Gastroesophageal sphincter (tissue), 4 donors: ENCODE data around the gene MAN1A1. TPM values are rescaled to one million over a fixed set of nuclear protein-coding genes. Genes with fewer than 3 reads are reported as not detected.
"Not testable (repeated sequence)": the region's sequence is repeated elsewhere in the genome, so short reads cannot be mapped to it uniquely, and the experiment has no call there.

Source experiments
- ATAC-seq: fragments of 150-250 bp; one replicate; pipeline ENCODE4 v1.9.1; 2016; ENCODE audit warnings: mild to moderate bottlenecking, moderate library complexity
- H3K27ac ChIP-seq, 4 donors: fragments of 200-600 bp; sonication (generic) in 3 of 4; 1 replicate in 3 of 4; 2 replicates in 1 of 4; pipeline ENCODE4 v1.5.1; 2016 to 2019
- H3K27me3 ChIP-seq: fragments of 200-600 bp; sonication (generic); one replicate; pipeline ENCODE4 v1.5.1; 2019
- H3K36me3 ChIP-seq, 2 donors: fragments of 200-600 bp; sonication (generic); one replicate each; pipeline ENCODE4 v1.5.1; 2019; ENCODE audit warnings: control low read depth in 1 of 2
- H3K4me1 ChIP-seq, 3 donors: fragments of 200-600 bp; sonication (generic); 1 replicate in 2 of 3; 2 replicates in 1 of 3; pipeline ENCODE4 v1.5.1; 2016 to 2019; ENCODE audit warnings: control low read depth in 2 of 3
- H3K4me3 ChIP-seq, 2 donors: fragments of 200-600 bp; sonication (generic); one replicate each; pipeline ENCODE4 v1.5.1; 2019; ENCODE audit warnings: mild to moderate bottlenecking in 1 of 2, moderate library complexity in 1 of 2
- H3K9me3 ChIP-seq, 3 donors: fragments of 200-600 bp; sonication (generic); one replicate each; pipeline ENCODE4 v1.5.1; 2017 to 2019; ENCODE audit warnings: control low read depth in 2 of 3
- CTCF ChIP-seq, 4 experiments: fragments of 200-600 bp in 2 of 4; fragments of 450-650 bp in 2 of 4; sonication (generic) in 1 of 4; IDR thresholded peaks; one replicate each; pipeline ENCODE4 v1.5.1; 2017 to 2019; ENCODE audit warnings: antibody characterized with exemption in 4 of 4, mild to moderate bottlenecking in 2 of 4, moderate library complexity in 2 of 4
- EP300 ChIP-seq: sonication (generic); formaldehyde crosslinking; IDR thresholded peaks from one replicate; pipeline ENCODE4 v1.6.1; 2017; ENCODE audit warnings: antibody characterized with exemption, mild to moderate bottlenecking
- POLR2A ChIP-seq, 2 donors: fragments of 450-650 bp; IDR thresholded peaks; one replicate each; pipeline ENCODE4 v1.6.1; 2017; ENCODE audit warnings: antibody characterized with exemption in 2 of 2, mild to moderate bottlenecking in 2 of 2, moderate library complexity in 1 of 2
- POLR2AphosphoS5 ChIP-seq: sonication (generic); formaldehyde crosslinking; IDR thresholded peaks from one replicate; pipeline ENCODE4 v1.6.1; 2017; ENCODE audit warnings: antibody characterized with exemption
- WGBS, 2 donors: methylation state at CpG; one replicate each; pipeline ENCODE4 v1.1.5; 2018; ENCODE audit warnings: low coverage in 1 of 2; 5-methylcytosine and 5-hydroxymethylcytosine counted together
- total RNA-seq, 4 donors: library from RNA; depleted of rRNA; stranded (reverse); fragments of >200 nt; gene quantifications; one replicate each; pipeline ENCODE4 v1.1.0, GENCODE V29; 2016

MAN1A1 gene
- total RNA-seq, 4 donors from 2014 or later: 73.3 to 177 (median 110) TPM

GRCh38 chr6:119379809-119380208, 30.2 kb upstream of the MAN1A1 start:
- no peaks in the 10 kb centered on the region for H3K27me3 ChIP-seq
- no peaks in the 10 kb centered on the region for H3K4me1 ChIP-seq
- no peak for ATAC-seq
- H3K27ac ChIP-seq: no peak overlapping the region
- no peak overlapping the region for H3K4me3 ChIP-seq
- no peaks in the 10 kb centered on the region for H3K36me3 ChIP-seq
- TF ChIP-seq POLR2AphosphoS5: no peak
- TF ChIP-seq CTCF (IDR thresholded peaks at IDR 0.05): no peak
- TF ChIP-seq EP300: no peak
- no peak for TF ChIP-seq POLR2A (IDR thresholded peaks at IDR 0.05)
- peaks cover 0 to 12% (median 0%) of the 10 kb centered on the region in 3 donors for H3K9me3 ChIP-seq

- WGBS, 2 donors: 100% methylated on average over 1 of the region's 1 CpG; no CpG with 5 or more reads in 1 of the 2 donors
- H3K36me3 ChIP-seq, H3K27ac ChIP-seq, H3K4me3 ChIP-seq, H3K4me1 ChIP-seq, ATAC-seq, H3K27me3 ChIP-seq: not testable (repeated sequence)
- H3K9me3 ChIP-seq: peaks cover 0 to 20% (median 0%) of the 10 kb centered on the region in 3 donors
These were observed 27.5 kb upstream of the MAN1A1 start for GRCh38 chr6:119377043-119377442.

GRCh38 chr6:119370080-119370479, 20.5 kb upstream of the MAN1A1 start:
- no peaks in the 10 kb centered on the region for H3K4me1 ChIP-seq
- no peak for ATAC-seq
- H3K27me3 ChIP-seq: no peaks in the 10 kb centered on the region
- peaks cover 0 to under 1% of the 10 kb centered on the region in 2 donors for H3K36me3 ChIP-seq
- H3K27ac ChIP-seq: no peak overlapping the region
- no peak overlapping the region for H3K4me3 ChIP-seq
- peaks cover 0 to 8% (median 0%) of the 10 kb centered on the region in 3 donors for H3K9me3 ChIP-seq
- 90 to 100% methylated on average over 1 to 3 of the region's 3 CpGs for WGBS, 2 donors
- no peak for TF ChIP-seq CTCF (IDR thresholded peaks at IDR 0.05)
- no peak for TF ChIP-seq POLR2AphosphoS5
- TF ChIP-seq EP300: no peak
- no peak for TF ChIP-seq POLR2A (IDR thresholded peaks at IDR 0.05)

GRCh38 chr6:119368921-119369320, 19.4 kb upstream of the MAN1A1 start:
- 91% methylated on average over 6 of the region's 6 CpGs for WGBS, 2 donors
- Histone ChIP-seq H3K27me3 (no peaks in the 10 kb centered on the region), H3K36me3 (peaks cover 0 to 6% of the 10 kb centered on the region in 2 donors), H3K9me3 (peaks cover 0 to 7% (median 0%) of the 10 kb centered on the region in 3 donors), H3K27ac (no peak overlapping the region), H3K4me1 (no peaks in the 10 kb centered on the region), H3K4me3 (no peak overlapping the region)
- TF ChIP-seq CTCF (IDR thresholded peaks at IDR 0.05) (no peak), POLR2A (IDR thresholded peaks at IDR 0.05) (no peak), EP300 (no peak), POLR2AphosphoS5 (no peak)
- ATAC-seq: no peak

GRCh38 chr6:119361209-119361608, 11.6 kb upstream of the MAN1A1 start:
- no peaks in the 10 kb centered on the region for H3K27me3 ChIP-seq
- 89 to 97% methylated on average over 4 of the region's 4 CpGs for WGBS, 2 donors
- H3K27ac ChIP-seq: no peak overlapping the region
- ATAC-seq: no peak
- H3K36me3 ChIP-seq: peaks cover 0 to 6% of the 10 kb centered on the region in 2 donors
- TF ChIP-seq POLR2AphosphoS5 (no peak), EP300 (no peak), CTCF (IDR thresholded peaks at IDR 0.05) (no peak), POLR2A (IDR thresholded peaks at IDR 0.05) (no peak)
- no peaks in the 10 kb centered on the region for H3K9me3 ChIP-seq
- no peaks in the 10 kb centered on the region for H3K4me1 ChIP-seq
- no peak overlapping the region for H3K4me3 ChIP-seq
